Mesenchymal stem cell (in vitro differentiated cells and primary cell): Measurements from ENCODE around the gene ANKRD6.

Experiments
- DNase-seq: peaks from one replicate; pipeline ENCODE4 v3.0.0-alpha.2; 2013
- H2AFZ ChIP-seq: one replicate; pipeline ENCODE4 v1.6.1; 2013; ENCODE audit warnings: low read depth, mild to moderate bottlenecking, control low read depth, inconsistent platforms, low read length, moderate library complexity
- H2AK5ac ChIP-seq: 2 replicates; pipeline ENCODE4 v1.6.1; 2013; ENCODE audit warnings: low read length, moderate library complexity, mild to moderate bottlenecking, inconsistent platforms; ENCODE audit not compliant: severe bottlenecking
- H2BK120ac ChIP-seq: one replicate; pipeline ENCODE4 v1.6.1; 2013; ENCODE audit warnings: low read depth, mild to moderate bottlenecking, inconsistent platforms, low read length, moderate library complexity
- H2BK12ac ChIP-seq, 2 experiments: one replicate each; pipeline ENCODE4 v1.6.1; 2013; ENCODE audit warnings: inconsistent platforms in 2 of 2, low read length in 2 of 2, mild to moderate bottlenecking in 2 of 2, moderate library complexity in 2 of 2, control low read depth in 1 of 2
- H2BK15ac ChIP-seq: one replicate; pipeline ENCODE4 v1.6.1; 2013; ENCODE audit warnings: mild to moderate bottlenecking, low read depth, inconsistent platforms; ENCODE audit not compliant: poor library complexity, severe bottlenecking
- H2BK5ac ChIP-seq: 2 replicates; pipeline ENCODE4 v1.6.1; 2013; ENCODE audit warnings: low read depth, mild to moderate bottlenecking, low read length, control low read depth, inconsistent platforms; ENCODE audit not compliant: poor library complexity, severe bottlenecking
- H3K14ac ChIP-seq, 2 experiments: one replicate each; pipeline ENCODE4 v1.6.1; 2013; ENCODE audit warnings: inconsistent platforms in 2 of 2, low read length in 2 of 2, control low read depth in 1 of 2, mild to moderate bottlenecking in 1 of 2, moderate library complexity in 1 of 2
- H3K18ac ChIP-seq, 2 experiments: one replicate each; pipeline ENCODE4 v1.6.1; 2013; ENCODE audit warnings: inconsistent platforms in 2 of 2, low read length in 2 of 2, control low read depth in 1 of 2, low read depth in 1 of 2, mild to moderate bottlenecking in 1 of 2
- H3K23ac ChIP-seq, 2 experiments: one replicate each; pipeline ENCODE4 v1.6.1; 2013; ENCODE audit warnings: inconsistent platforms in 2 of 2, low read length in 2 of 2, mild to moderate bottlenecking in 2 of 2, moderate library complexity in 2 of 2, control low read depth in 1 of 2
- H3K27ac ChIP-seq: 2 replicates; pipeline ENCODE4 v1.5.1; 2013; ENCODE audit warnings: mild to moderate bottlenecking, moderate library complexity, low read length, control low read depth, inconsistent platforms; ENCODE audit not compliant: poor library complexity, severe bottlenecking
- H3K27me3 ChIP-seq, 2 experiments: 2 replicates each; pipeline versions ENCODE4 v1.6.1 to v1.7.0; 2013; ENCODE audit warnings: low read length in 2 of 2, mild to moderate bottlenecking in 2 of 2, moderate library complexity in 2 of 2, control low read depth in 1 of 2, inconsistent platforms in 1 of 2; ENCODE audit not compliant: control insufficient read depth in 1 of 2, insufficient read depth in 1 of 2
- H3K36me3 ChIP-seq, 2 experiments: 2 replicates each; pipeline versions ENCODE4 v1.6.1 to v1.7.0; 2013; ENCODE audit warnings: low read length in 2 of 2, control low read depth in 1 of 2, inconsistent platforms in 1 of 2, low read depth in 1 of 2, mild to moderate bottlenecking in 1 of 2; ENCODE audit not compliant: insufficient read depth in 2 of 2, control insufficient read depth in 1 of 2
- H3K4ac ChIP-seq, 2 experiments: one replicate each; pipeline ENCODE4 v1.6.1; 2013; ENCODE audit warnings: inconsistent platforms in 2 of 2, low read length in 2 of 2, mild to moderate bottlenecking in 2 of 2, moderate library complexity in 2 of 2, control low read depth in 1 of 2, low read depth in 1 of 2
- H3K4me1 ChIP-seq: 2 replicates; pipeline ENCODE4 v1.6.1; 2013; ENCODE audit warnings: low read depth, low read length, control low read depth; ENCODE audit not compliant: control insufficient read depth, insufficient read depth
- H3K4me2 ChIP-seq: 2 replicates; pipeline ENCODE4 v1.6.1; 2013; ENCODE audit warnings: low read length, mild to moderate bottlenecking, inconsistent platforms; ENCODE audit not compliant: poor library complexity, severe bottlenecking
- H3K4me3 ChIP-seq, 2 experiments: 2 replicates each; pipeline versions ENCODE4 v1.5.1 to v1.7.0; 2013; ENCODE audit warnings: low read length in 2 of 2, mild to moderate bottlenecking in 2 of 2, control low read depth in 1 of 2, low read depth in 1 of 2; ENCODE audit not compliant: insufficient read depth in 1 of 2
- H3K79me1 ChIP-seq: replicated peaks from 2 replicates; pipeline ENCODE4 v1.6.1; 2013; ENCODE audit warnings: mild to moderate bottlenecking, control low read depth, low read length, inconsistent platforms; ENCODE audit not compliant: poor library complexity, severe bottlenecking
- H3K9ac ChIP-seq: 2 replicates; pipeline ENCODE4 v1.7.0; 2013; ENCODE audit warnings: mild to moderate bottlenecking, low read length, moderate library complexity
- H3K9me3 ChIP-seq: 2 replicates; pipeline ENCODE4 v1.7.0; 2013; ENCODE audit warnings: mild to moderate bottlenecking, low read length; ENCODE audit not compliant: control insufficient read depth
- H4K8ac ChIP-seq: one replicate; pipeline ENCODE4 v1.6.1; 2013; ENCODE audit warnings: inconsistent platforms, mild to moderate bottlenecking, low read length, moderate library complexity
- H4K91ac ChIP-seq: one replicate; pipeline ENCODE4 v1.6.1; 2013; ENCODE audit warnings: mild to moderate bottlenecking, low read length, inconsistent platforms
- WGBS: methylation state at CpG from one replicate; pipeline ENCODE4 v1.1.7; 2013; ENCODE audit warnings: mixed read lengths; 5-methylcytosine and 5-hydroxymethylcytosine counted together

ANKRD6 gene

DNA sequence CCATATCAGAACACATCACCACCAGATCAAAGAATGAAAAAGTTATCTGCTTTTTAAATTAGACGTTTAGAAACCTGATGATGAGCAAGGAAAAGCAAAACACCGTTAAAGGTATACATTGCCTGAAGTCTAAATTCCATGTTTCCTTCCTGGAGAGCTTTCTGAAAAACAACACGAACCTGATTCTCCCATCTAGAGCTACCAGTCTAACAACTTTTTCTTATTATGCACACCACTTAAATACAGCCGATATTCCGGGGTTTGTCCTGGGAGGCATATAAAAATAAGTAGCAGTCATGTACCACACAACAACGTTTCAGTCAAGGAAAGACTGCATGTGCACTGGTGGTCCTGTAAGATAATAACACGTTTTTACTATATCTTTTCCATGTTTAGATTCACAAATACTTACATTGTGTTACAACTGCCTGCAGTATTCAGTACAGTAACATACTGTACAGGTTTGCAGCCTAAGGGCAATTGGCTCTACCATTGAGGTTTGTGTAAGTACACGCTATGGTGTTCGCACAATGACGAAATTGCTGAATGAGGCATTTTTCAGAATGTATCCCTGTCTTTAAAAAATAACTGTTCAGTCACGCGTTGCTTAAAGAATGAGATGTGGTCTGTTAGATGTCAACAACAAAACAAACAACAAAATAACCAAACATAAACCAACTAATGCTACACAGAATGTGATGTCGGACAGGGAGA lies 224.7 kb downstream of the ANKRD6 start:
- Histone ChIP-seq H2BK120ac (no peak overlapping the region), H3K27me3 (no peaks in the 10 kb centered on the region), H3K9me3 (no peaks in the 10 kb centered on the region), H3K27ac (no peak overlapping the region), H3K4me3 (no peak overlapping the region), H4K8ac (no peak overlapping the region), H4K91ac (no peak overlapping the region), H3K23ac (no peak overlapping the region), H3K4ac (no peak overlapping the region), H3K14ac (no peak overlapping the region), H3K79me1 (peaks cover 9% of the 10 kb centered on the region), H2BK5ac (no peak overlapping the region), H3K9ac (no peak overlapping the region), H3K4me2 (no peak overlapping the region), H3K18ac (no peak overlapping the region), H3K4me1 (peaks cover 2% of the 10 kb centered on the region), H2BK15ac (no peak overlapping the region), H2BK12ac (no peak overlapping the region), H2AFZ (no peak overlapping the region), H2AK5ac (no peak overlapping the region), H3K36me3 (peaks cover 30 to 94% of the 10 kb centered on the region in 2 experiments)
- no peak for DNase-seq
- 98% methylated on average over 13 of the region's 13 CpGs for WGBS

DNA sequence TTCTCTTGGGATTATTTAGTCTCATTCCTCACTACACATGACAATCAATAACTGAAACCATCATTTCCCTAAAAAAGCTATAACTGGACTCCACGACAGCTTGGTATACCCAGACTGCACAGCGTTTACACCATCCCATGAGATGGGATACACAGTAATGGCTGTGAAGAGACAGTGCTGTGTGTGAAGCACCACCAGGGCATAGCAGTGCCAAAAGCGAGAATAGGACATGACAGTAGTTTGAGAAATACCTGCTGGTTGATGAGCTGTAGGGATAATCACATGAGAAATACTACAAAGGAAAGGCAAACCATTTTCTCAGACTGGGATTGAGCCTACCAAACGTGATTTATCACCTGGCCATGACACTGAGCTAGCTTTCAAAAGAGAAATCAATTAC lies 228.0 kb downstream of the ANKRD6 start:
- Histone ChIP-seq H3K18ac (no peak overlapping the region), H3K4me1 (no peaks in the 10 kb centered on the region), H3K36me3 (peaks cover 36 to 82% of the 10 kb centered on the region in 2 experiments), H3K14ac (no peak overlapping the region), H3K27me3 (no peaks in the 10 kb centered on the region), H3K9me3 (no peaks in the 10 kb centered on the region), H3K27ac (no peak overlapping the region), H2AK5ac (no peak overlapping the region), H3K4me2 (no peak overlapping the region), H3K23ac (no peak overlapping the region), H2AFZ (no peak overlapping the region), H3K79me1 (peaks cover 9% of the 10 kb centered on the region), H2BK12ac (no peak overlapping the region), H2BK5ac (no peak overlapping the region), H2BK15ac (no peak overlapping the region), H4K8ac (no peak overlapping the region), H3K4me3 (no peak overlapping the region), H3K4ac (no peak overlapping the region), H2BK120ac (no peak overlapping the region), H3K9ac (no peak overlapping the region), H4K91ac (no peak overlapping the region)
- WGBS = 97% methylated on average over 4 of the region's 4 CpGs
- DNase-seq = no peak

DNA sequence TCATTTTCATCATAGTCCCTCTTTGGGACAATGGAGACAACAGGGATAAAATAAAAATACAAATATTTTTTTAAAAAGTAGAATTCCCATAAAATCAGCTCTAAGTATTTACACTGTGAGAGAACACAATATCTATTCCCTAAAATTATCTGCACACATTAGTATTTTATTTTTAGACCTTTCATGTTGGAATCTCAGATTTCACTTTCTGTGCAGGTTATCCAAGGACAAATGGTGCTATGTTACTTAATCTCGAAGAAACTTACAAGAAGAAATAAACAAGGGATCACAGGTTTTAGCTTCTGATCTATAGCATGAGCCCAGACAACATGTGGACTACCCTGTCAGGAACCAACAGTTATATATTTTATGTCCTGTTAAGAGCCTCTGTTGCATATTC lies 228.6 kb downstream of the ANKRD6 start:
- H3K4me2 ChIP-seq = no peak overlapping the region
- H3K4me3 ChIP-seq = no peak overlapping the region
- no peak overlapping the region for H2BK12ac ChIP-seq
- H3K79me1 ChIP-seq = peaks cover 7% of the 10 kb centered on the region
- H3K14ac ChIP-seq = no peak overlapping the region
- H2BK15ac ChIP-seq = no peak overlapping the region
- no peak overlapping the region for H2BK5ac ChIP-seq
- H3K36me3 ChIP-seq = peaks cover 33 to 82% of the 10 kb centered on the region in 2 experiments
- H3K4me1 ChIP-seq = no peaks in the 10 kb centered on the region
- H4K91ac ChIP-seq = no peak overlapping the region
- no peak overlapping the region for H3K27ac ChIP-seq
- no CpG with 5 or more reads among the region's 1 CpG for WGBS
- H3K9ac ChIP-seq = no peak overlapping the region
- H2AFZ ChIP-seq = no peak overlapping the region
- no peak overlapping the region for H4K8ac ChIP-seq
- H3K27me3 ChIP-seq = no peaks in the 10 kb centered on the region
- DNase-seq = no peak
- H3K4ac ChIP-seq = no peak overlapping the region
- no peaks in the 10 kb centered on the region for H3K9me3 ChIP-seq
- H2BK120ac ChIP-seq = no peak overlapping the region
- H3K23ac ChIP-seq = no peak overlapping the region
- no peak overlapping the region for H2AK5ac ChIP-seq
- no peak overlapping the region for H3K18ac ChIP-seq

DNA sequence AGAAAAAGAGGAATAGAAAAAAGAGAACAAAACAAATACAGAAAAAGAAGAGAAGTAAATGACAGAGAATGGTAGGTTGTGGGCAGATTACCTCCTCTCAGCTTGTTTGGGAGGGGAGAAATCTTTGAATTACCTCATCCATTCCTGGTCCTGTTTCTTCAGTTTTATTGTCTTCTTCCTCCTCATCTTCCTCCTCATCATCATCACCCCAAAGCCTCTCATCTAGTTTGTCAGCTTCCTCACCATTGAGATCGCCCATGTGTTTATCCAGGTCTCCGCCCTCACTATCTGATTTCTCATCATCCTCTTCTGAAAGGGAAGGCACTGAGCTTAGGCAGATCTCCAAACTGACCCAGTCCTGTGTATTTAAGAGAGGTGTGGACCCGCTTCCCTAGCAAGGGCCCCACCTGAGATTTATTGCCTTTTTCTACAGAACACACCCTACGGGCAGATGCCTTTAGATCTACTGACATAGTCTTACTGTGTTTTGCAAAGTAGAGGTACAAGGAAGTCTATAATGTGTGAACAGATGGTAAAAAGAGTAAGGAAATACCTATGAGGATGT lies 229.8 kb downstream of the ANKRD6 start:
- no peaks in the 10 kb centered on the region for H3K27me3 ChIP-seq
- H3K27ac ChIP-seq = no peak overlapping the region
- H2AK5ac ChIP-seq = no peak overlapping the region
- 100% methylated on average over 4 of the region's 4 CpGs for WGBS
- no peak overlapping the region for H3K14ac ChIP-seq
- no peak overlapping the region for H4K8ac ChIP-seq
- no peak overlapping the region for H2BK120ac ChIP-seq
- no peak overlapping the region for H2BK15ac ChIP-seq
- no peak overlapping the region for H4K91ac ChIP-seq
- H3K36me3 ChIP-seq = peaks cover 30 to 82% of the 10 kb centered on the region in 2 experiments
- no peak overlapping the region for H2BK5ac ChIP-seq
- peaks cover 7% of the 10 kb centered on the region for H3K79me1 ChIP-seq
- no peak overlapping the region for H3K4ac ChIP-seq
- H3K4me3 ChIP-seq = no peak overlapping the region
- H3K9ac ChIP-seq = no peak overlapping the region
- no peaks in the 10 kb centered on the region for H3K9me3 ChIP-seq
- no peak for DNase-seq
- no peak overlapping the region for H3K4me2 ChIP-seq
- no peak overlapping the region for H3K23ac ChIP-seq
- no peaks in the 10 kb centered on the region for H3K4me1 ChIP-seq
- H3K18ac ChIP-seq = no peak overlapping the region
- H2AFZ ChIP-seq = no peak overlapping the region
- no peak overlapping the region for H2BK12ac ChIP-seq
